H1 (cell line): ENCODE data around the gene TAF10. TPM values are rescaled to one million over a fixed set of nuclear protein-coding genes. Genes with fewer than 3 reads are reported as not detected.

Source experiments
- CTCF ChIA-PET: fragments of 300-600 bp; sonication (Branson Sonifier 250); formaldehyde crosslinking; loops from one replicate; lab custom pipeline; 2021; ENCODE audit not compliant: partially characterized antibody; lab: Charles Lee
- POLR2A ChIA-PET: fragments of 300-600 bp; sonication (Branson Sonifier 250); formaldehyde crosslinking; loops from one replicate; lab custom pipeline; 2021; ENCODE audit warnings: inconsistent platforms; ENCODE audit not compliant: partially characterized antibody; lab: Charles Lee
- DNase-seq, 2 experiments: peaks; one replicate each; pipeline versions ENCODE4 v3.0.0 to v3.0.0-alpha.2; 2010 to 2022; ENCODE audit warnings: low spot score in 2 of 2, low read depth in 1 of 2, mixed read lengths in 1 of 2
- FAIRE-seq: peaks from 2 replicates; lab custom pipeline; 2011; peaks lifted over from hg19 to GRCh38; lab: Jason Lieb, UNC
- H2AFZ ChIP-seq: 2 replicates; pipeline ENCODE4 v1.8.1; 2012; ENCODE audit warnings: low read length, inconsistent platforms
- H2AK5ac ChIP-seq: 2 replicates; pipeline ENCODE4 v1.6.1; 2013; ENCODE audit warnings: low read depth, low read length
- H2BK120ac ChIP-seq: replicated peaks from 2 replicates; pipeline ENCODE3; 2013; ENCODE audit warnings: low read depth, low read length, inconsistent platforms
- H2BK12ac ChIP-seq: 2 replicates; pipeline ENCODE4 v1.6.1; 2013; ENCODE audit warnings: low read depth, low read length
- H2BK15ac ChIP-seq: 2 replicates; pipeline ENCODE4 v1.6.1; 2013; ENCODE audit warnings: low read length
- H2BK20ac ChIP-seq: 2 replicates; pipeline ENCODE4 v1.6.1; 2013; ENCODE audit warnings: low read length
- H2BK5ac ChIP-seq: 2 replicates; pipeline ENCODE4 v1.6.1; 2013; ENCODE audit warnings: low read depth, low read length
- H3K14ac ChIP-seq: 2 replicates; pipeline ENCODE4 v1.6.1; 2013; ENCODE audit warnings: inconsistent platforms; ENCODE audit not compliant: insufficient read length
- H3K18ac ChIP-seq: 2 replicates; pipeline ENCODE4 v1.6.1; 2013; ENCODE audit warnings: low read length; ENCODE audit errors: extremely low read depth
- H3K23ac ChIP-seq: 2 replicates; pipeline ENCODE4 v1.6.1; 2013; ENCODE audit warnings: inconsistent platforms; ENCODE audit not compliant: insufficient read length
- H3K23me2 ChIP-seq: 2 replicates; pipeline ENCODE4 v1.6.1; 2013; ENCODE audit warnings: low read depth, low read length
- H3K27ac ChIP-seq: 2 replicates; pipeline ENCODE4 v1.6.1; 2011; ENCODE audit warnings: low read depth, low read length, inconsistent platforms
- H3K27me3 ChIP-seq, 4 experiments: replicated peaks in 1 of 4; 1 replicate in 1 of 4; 2 replicates in 3 of 4; pipeline versions ENCODE4 v1.6.1 to v1.8.1; 2011 to 2013; ENCODE audit warnings: low read length in 3 of 4, mild to moderate bottlenecking in 3 of 4, inconsistent platforms in 2 of 4, mixed read lengths in 2 of 4, moderate library complexity in 1 of 4; ENCODE audit not compliant: control insufficient read depth in 3 of 4, insufficient read depth in 3 of 4; ENCODE audit errors: extremely low read depth in 1 of 4
- H3K36me3 ChIP-seq, 4 experiments: 2 replicates each; pipeline versions ENCODE4 v1.6.1 to v1.8.1; 2011 to 2013; ENCODE audit warnings: mild to moderate bottlenecking in 4 of 4, low read length in 3 of 4, moderate library complexity in 2 of 4, control low read depth in 1 of 4, inconsistent platforms in 1 of 4; ENCODE audit not compliant: insufficient read depth in 4 of 4, control insufficient read depth in 2 of 4
- H3K4ac ChIP-seq: replicated peaks from 2 replicates; pipeline ENCODE3; 2013; ENCODE audit warnings: low read length, low read depth, mixed read lengths, inconsistent platforms; ENCODE audit not compliant: insufficient read length
- H3K4me1 ChIP-seq, 4 experiments: replicated peaks in 1 of 4; 1 replicate in 1 of 4; 2 replicates in 3 of 4; pipeline versions ENCODE4 v1.6.1 to v1.8.1; 2011 to 2013; ENCODE audit warnings: low read length in 3 of 4, inconsistent platforms in 2 of 4, mixed read lengths in 1 of 4; ENCODE audit not compliant: insufficient read depth in 4 of 4, control insufficient read depth in 3 of 4
- H3K4me2 ChIP-seq, 2 experiments: 2 replicates each; pipeline versions ENCODE4 v1.6.1 to v1.8.1; 2011 to 2013; ENCODE audit warnings: low read depth in 2 of 2, low read length in 2 of 2, control low read depth in 1 of 2, inconsistent platforms in 1 of 2, mild to moderate bottlenecking in 1 of 2; ENCODE audit not compliant: insufficient read depth in 1 of 2
- H3K4me3 ChIP-seq, 4 experiments: fragments of 200-600, 300-600 bp in 1 of 4; sonication (generic), shearing (Covaris generic), sonication (Bioruptor Twin) in 1 of 4; 2 replicates each; pipeline versions ENCODE4 v1.5.1 to v1.8.1; 2011 to 2016; ENCODE audit warnings: low read length in 4 of 4, low read depth in 3 of 4, control low read depth in 2 of 4, inconsistent platforms in 2 of 4, mild to moderate bottlenecking in 2 of 4, mixed read lengths in 1 of 4, moderate library complexity in 1 of 4; ENCODE audit not compliant: insufficient read depth in 2 of 4; ENCODE audit errors: extremely low read depth in 1 of 4
- H3K56ac ChIP-seq: replicated peaks from 2 replicates; pipeline ENCODE3; 2013; ENCODE audit warnings: low read depth, mild to moderate bottlenecking, mixed read lengths, low read length, inconsistent platforms; ENCODE audit not compliant: insufficient read length
- H3K79me1 ChIP-seq: 2 replicates; pipeline ENCODE4 v1.6.1; 2013; ENCODE audit warnings: low read depth, low read length, control low read depth
- H3K79me2 ChIP-seq, 2 experiments: 2 replicates each; pipeline versions ENCODE4 v1.6.1 to v1.8.1; 2012 to 2013; ENCODE audit warnings: low read length in 2 of 2, mild to moderate bottlenecking in 2 of 2, inconsistent platforms in 1 of 2; ENCODE audit not compliant: insufficient read depth in 2 of 2, control insufficient read depth in 1 of 2
- H3K9ac ChIP-seq, 4 experiments: replicated peaks in 1 of 4; 1 replicate in 1 of 4; 2 replicates in 3 of 4; pipeline versions ENCODE4 v1.6.1 to v1.8.1; 2011 to 2013; ENCODE audit warnings: low read depth in 3 of 4, low read length in 3 of 4, control low read depth in 2 of 4, mild to moderate bottlenecking in 2 of 4, moderate library complexity in 2 of 4, inconsistent platforms in 1 of 4; ENCODE audit errors: extremely low read depth in 1 of 4
- H3K9me3 ChIP-seq, 2 experiments: 2 replicates each; pipeline versions ENCODE4 v1.6.1 to v1.8.1; 2012 to 2013; ENCODE audit warnings: mild to moderate bottlenecking in 2 of 2, moderate library complexity in 2 of 2, control low read depth in 1 of 2, inconsistent platforms in 1 of 2, low read depth in 1 of 2, low read length in 1 of 2, mixed read lengths in 1 of 2; ENCODE audit not compliant: insufficient read depth in 2 of 2
- H4K20me1 ChIP-seq, 2 experiments: replicated peaks in 1 of 2; 2 replicates each; pipeline versions ENCODE3 to v1.8.1; 2011 to 2013; ENCODE audit warnings: inconsistent platforms in 2 of 2, low read length in 2 of 2, mild to moderate bottlenecking in 1 of 2; ENCODE audit not compliant: insufficient read depth in 2 of 2, control insufficient read depth in 1 of 2
- H4K5ac ChIP-seq: 2 replicates; pipeline ENCODE4 v1.6.1; 2013; ENCODE audit warnings: low read length, low read depth, mixed read lengths, inconsistent platforms; ENCODE audit not compliant: insufficient read length
- H4K8ac ChIP-seq: 2 replicates; pipeline ENCODE4 v1.8.0; 2013; ENCODE audit warnings: mild to moderate bottlenecking, moderate library complexity, low read length, inconsistent platforms; ENCODE audit not compliant: insufficient read depth; ENCODE audit errors: extremely low read depth
- H4K91ac ChIP-seq: replicated peaks from 2 replicates; pipeline ENCODE3; 2013; ENCODE audit warnings: low read length, mixed read lengths, inconsistent platforms; ENCODE audit not compliant: insufficient read length
- JUND ChIP-seq: IDR thresholded peaks from 2 replicates; pipeline ENCODE4 v1.6.1; 2011; ENCODE audit warnings: mild to moderate bottlenecking, improper control_type of control experiment, low read length
- WGBS, 2 experiments: shearing (Covaris generic) in 1 of 2; methylation state at CpG; one replicate each; pipeline versions ENCODE4 v1.1.6 to v1.1.7; 2013 to 2015; ENCODE audit warnings: low lambda C conversion rate in 2 of 2, mixed read lengths in 2 of 2, inconsistent platforms in 1 of 2, low coverage in 1 of 2, missing lambda C conversion rate in 1 of 2; ENCODE audit not compliant: insufficient replicate concordance in 2 of 2, insufficient coverage in 1 of 2, insufficient read length in 1 of 2; ENCODE audit errors: extremely low coverage in 1 of 2, missing lambda C conversion rate in 1 of 2; 5-methylcytosine and 5-hydroxymethylcytosine counted together
- polyA plus RNA-seq, 7 experiments: library from polyadenylated mRNA; depleted of rRNA in 3 of 7; stranded (reverse) in 5 of 7; unstranded in 2 of 7; fragments of >200 nt in 5 of 7; fragments of 200-250 nt in 2 of 7; gene quantifications; 1 replicate in 5 of 7; 2 replicates in 1 of 7; 4 replicates in 1 of 7; pipeline versions ENCODE4 v1.2.1 to v1.2.3, GENCODE V29; 2011 to 2013; ENCODE audit warnings: missing spikeins in 2 of 7, mixed read lengths in 2 of 7
- total RNA-seq: library from RNA; stranded (reverse); fragmentation: NEBNext Ultra II Directional; extraction: Animal tissue kit (Norgen Biotek cat#: 25700); gene quantifications from 2 replicates; pipeline ENCODE4 v1.2.1, GENCODE V29; 2021

Gene TAF10
- total and polyA plus RNA-seq, 2 of the 8 experiments (the other 6 are each of a cell fraction or from before 2014, with no cell fraction given), result 128 to 213 TPM

- H3K18ac ChIP-seq, result no peak overlapping the region
- no peak overlapping the region for H3K4me3 ChIP-seq
- no peak overlapping the region for H3K4ac ChIP-seq
- H3K27ac ChIP-seq, result no peak overlapping the region
- no peak overlapping the region for H2BK12ac ChIP-seq
- no peak overlapping the region for H4K91ac ChIP-seq
- no peak overlapping the region for H3K23ac ChIP-seq
- no peak overlapping the region for H3K56ac ChIP-seq
- H4K8ac ChIP-seq, result no peak overlapping the region; the same call in 1 of the 2 replicates
- H3K79me2 ChIP-seq, result no peaks in the 10 kb centered on the region
- H3K14ac ChIP-seq, result no peak overlapping the region
- no peak overlapping the region for H3K9ac ChIP-seq
- ChIA-PET CTCF (interaction anchor here (0.6 to 4.9 kb wide), 5 partner anchors 8 to 134 kb away, joined by 3 to 32 read pairs (median 5); partner anchors contain the start of gene TAF10), POLR2A (interaction anchor here (1.4 kb wide), 1 partner anchor 16 kb away, joined by 3 read pairs; no protein-coding TSS in a partner anchor)
- H2BK15ac ChIP-seq, result no peak overlapping the region
- FAIRE-seq, result no peak
- no peaks in the 10 kb centered on the region for H3K79me1 ChIP-seq
- no peak overlapping the region for H2BK20ac ChIP-seq
- H4K20me1 ChIP-seq, result no peaks in the 10 kb centered on the region
- no peak overlapping the region for H2AK5ac ChIP-seq
- no peak overlapping the region for H2BK120ac ChIP-seq
- H3K23me2 ChIP-seq, result no peaks in the 10 kb centered on the region; the same call in 1 of the 2 replicates
- H3K4me2 ChIP-seq, result no peak overlapping the region
- H2BK5ac ChIP-seq, result no peak overlapping the region
- H3K27me3 ChIP-seq, result no peaks in the 10 kb centered on the region
- WGBS, 2 experiments, result 100% methylated on average over 1 of the region's 1 CpG; no CpG with 5 or more reads in 1 of the 2 experiments
- no peaks in the 10 kb centered on the region for H3K9me3 ChIP-seq
- no peaks in the 10 kb centered on the region for H3K4me1 ChIP-seq
- DNase-seq, result peak in 1 of 2 experiments; percentile 28
- H3K36me3 ChIP-seq, result no peaks in the 10 kb centered on the region
- no peak overlapping the region for H4K5ac ChIP-seq
- H2AFZ ChIP-seq, result no peak overlapping the region
- TF ChIP-seq JUND, result no peak
These were observed 33.9 kb downstream of the TAF10 start for GRCh38 chr11:6578134-6578533.
